GM23338 (cell line): ENCODE results near the gene PPP2R3B. TPM values are rescaled to one million over a fixed set of nuclear protein-coding genes. Genes with fewer than 3 reads are reported as not detected.
A peak's percentile ranks its signal among the peaks of the same experiment; 100 is the strongest.

Experiments
- ATAC-seq: fragments of 200-7000 bp; cut with Tn5 transposase; 3 replicates; pipeline ENCODE4 v1.9.1; 2020
- DNase-seq: peaks from one replicate; pipeline ENCODE4 v3.0.0-alpha.2; 2015; ENCODE audit warnings: low spot score
- H2AFZ ChIP-seq: fragments of 200-600 bp; sonication (generic); 2 replicates; pipeline ENCODE4 v1.8.0; 2016; ENCODE audit warnings: antibody characterized with exemption, mild to moderate bottlenecking, moderate library complexity
- H3F3A ChIP-seq: fragments of 200-600 bp; sonication (generic); replicated peaks from 2 replicates; pipeline ENCODE4 v1.8.0; 2017; ENCODE audit warnings: antibody characterized with exemption, mixed run types, low read depth
- H3K27ac ChIP-seq: fragments of 200-600 bp; sonication (generic); 2 replicates; pipeline ENCODE4 v1.6.1; 2016; ENCODE audit warnings: low read depth
- H3K27me3 ChIP-seq: fragments of 200-600 bp; sonication (generic); 2 replicates; pipeline ENCODE4 v1.8.0; 2016; ENCODE audit warnings: mild to moderate bottlenecking, mixed run types, moderate library complexity; ENCODE audit not compliant: insufficient read depth
- H3K36me3 ChIP-seq: fragments of 200-600 bp; sonication (generic); 2 replicates; pipeline ENCODE4 v1.8.0; 2016; ENCODE audit warnings: mild to moderate bottlenecking; ENCODE audit not compliant: insufficient read depth
- H3K4me1 ChIP-seq: fragments of 200-600 bp; sonication (generic); 2 replicates; pipeline ENCODE4 v1.8.0; 2016; ENCODE audit warnings: mild to moderate bottlenecking, moderate library complexity; ENCODE audit not compliant: insufficient read depth
- H3K4me2 ChIP-seq: fragments of 200-600 bp; sonication (generic); 2 replicates; pipeline ENCODE4 v1.7.1; 2017; ENCODE audit warnings: mixed run types
- H3K4me3 ChIP-seq: fragments of 200-600 bp; sonication (generic); 2 replicates; pipeline ENCODE4 v1.6.1; 2016; ENCODE audit warnings: mixed run types
- H3K79me2 ChIP-seq: fragments of 200-600 bp; sonication (generic); replicated peaks from 2 replicates; pipeline ENCODE4 v1.8.0; 2017; ENCODE audit warnings: mild to moderate bottlenecking; ENCODE audit not compliant: insufficient read depth
- H3K9me2 ChIP-seq: fragments of 200-600 bp; sonication (generic); 2 replicates; pipeline ENCODE4 v1.8.0; 2017; ENCODE audit not compliant: insufficient read depth
- H4K20me1 ChIP-seq: fragments of 200-600 bp; sonication (generic); replicated peaks from 2 replicates; pipeline ENCODE4 v1.8.0; 2017; ENCODE audit warnings: mild to moderate bottlenecking; ENCODE audit not compliant: insufficient read depth
- H3K27ac Mint-ChIP-seq: 2 replicates; pipeline ENCODE4 v1.8.0; 2020; ENCODE audit warnings: inconsistent platforms, mild to moderate bottlenecking, moderate library complexity, mixed read lengths
- H3K27me3 Mint-ChIP-seq: 3 replicates; pipeline ENCODE4 v1.8.0; 2022; ENCODE audit warnings: low read depth, mild to moderate bottlenecking, moderate library complexity, mixed read lengths, inconsistent platforms; ENCODE audit not compliant: insufficient read depth, poor library complexity
- H3K36me3 Mint-ChIP-seq: 3 replicates; pipeline ENCODE4 v1.8.0; 2021; ENCODE audit warnings: low read depth, mild to moderate bottlenecking, inconsistent platforms, moderate library complexity, mixed read lengths
- H3K4me1 Mint-ChIP-seq: 3 replicates; pipeline ENCODE4 v1.8.0; 2020; ENCODE audit warnings: mild to moderate bottlenecking, inconsistent platforms, mixed read lengths
- H3K4me3 Mint-ChIP-seq: 3 replicates; pipeline ENCODE4 v1.8.0; 2021; ENCODE audit warnings: moderate library complexity, mild to moderate bottlenecking, inconsistent platforms, mixed read lengths
- H3K9me3 Mint-ChIP-seq: 3 replicates; pipeline ENCODE4 v1.8.0; 2020; ENCODE audit warnings: moderate library complexity, mild to moderate bottlenecking, inconsistent platforms, mixed read lengths
- CREB1 ChIP-seq: fragments of 250-450 bp; sonication (Bioruptor Pico); IDR thresholded peaks from 2 replicates; pipeline ENCODE4 v1.5.0; 2020; ENCODE audit warnings: low read depth, mild to moderate bottlenecking, moderate library complexity
- EZH2 ChIP-seq: fragments of 200-600 bp; sonication (generic); IDR thresholded peaks from one replicate; pipeline ENCODE4 v1.8.0; 2017; ENCODE audit warnings: antibody characterized with exemption, mild to moderate bottlenecking, low read depth; ENCODE audit not compliant: unreplicated experiment
- EZH2phosphoT487 ChIP-seq: fragments of 200-600 bp; sonication (generic); IDR thresholded peaks from one replicate; pipeline ENCODE4 v1.8.1; 2018; ENCODE audit warnings: antibody characterized with exemption; ENCODE audit not compliant: unreplicated experiment
- JUNB ChIP-seq: IDR thresholded peaks from one replicate; pipeline ENCODE4 v1.6.1; 2016; ENCODE audit warnings: antibody characterized with exemption; ENCODE audit not compliant: unreplicated experiment
- NANOG ChIP-seq: IDR thresholded peaks from 2 replicates; pipeline ENCODE4 v1.6.1; 2016; ENCODE audit warnings: antibody characterized with exemption, borderline replicate concordance
- POLR2AphosphoS5 ChIP-seq: IDR thresholded peaks from 2 replicates; pipeline ENCODE4 v1.6.1; 2016; ENCODE audit warnings: antibody characterized with exemption, low read depth
- ZNF114 ChIP-seq: fragments of 250-450 bp; sonication (Bioruptor Pico); IDR thresholded peaks from 2 replicates; pipeline ENCODE4 v1.5.0; 2020; ENCODE audit warnings: mild to moderate bottlenecking, moderate library complexity
- polyA plus RNA-seq: library from polyadenylated mRNA; unstranded; fragments of >200 nt; fragmentation: Nextera tagmentation; extraction: Ambion mirVana; gene quantifications from 2 replicates; pipeline ENCODE4 v1.2.1, GENCODE V29; 2016
- total RNA-seq: library from RNA; depleted of rRNA; stranded (reverse); fragments of >200 nt; shearing (Covaris generic); gene quantifications from 2 replicates; pipeline ENCODE4 v1.2.3, GENCODE V29; 2014
- TF ChIP-seq, protein P1 (sequence below): IDR thresholded peaks from one replicate; pipeline ENCODE4 v1.6.1; 2018; ENCODE audit warnings: antibody characterized with exemption; ENCODE audit not compliant: unreplicated experiment
- TF ChIP-seq, protein P2 (sequence below), 2 experiments: fragments of 200-600 bp in 1 of 2; sonication (generic) in 1 of 2; conservative IDR thresholded peaks; 2 replicates each; pipeline versions ENCODE4 v1.5.1 to v1.6.1; 2016 to 2017; ENCODE audit warnings: antibody characterized with exemption in 2 of 2, low read depth in 2 of 2, mild to moderate bottlenecking in 2 of 2, moderate library complexity in 1 of 2
- TF ChIP-seq, protein P3 (sequence below): fragments of 250-450 bp; sonication (Bioruptor Pico); IDR thresholded peaks from 2 replicates; pipeline ENCODE4 v1.5.0; 2020; ENCODE audit warnings: mild to moderate bottlenecking, moderate library complexity
- TF ChIP-seq, protein P4 (sequence below): IDR thresholded peaks from 2 replicates; pipeline ENCODE4 v1.6.1; 2016; ENCODE audit warnings: antibody characterized with exemption

The PPP2R3B gene
- total and polyA plus RNA-seq, 2 experiments from 2014 or later, result 50.1 to 104 TPM

DNA sequence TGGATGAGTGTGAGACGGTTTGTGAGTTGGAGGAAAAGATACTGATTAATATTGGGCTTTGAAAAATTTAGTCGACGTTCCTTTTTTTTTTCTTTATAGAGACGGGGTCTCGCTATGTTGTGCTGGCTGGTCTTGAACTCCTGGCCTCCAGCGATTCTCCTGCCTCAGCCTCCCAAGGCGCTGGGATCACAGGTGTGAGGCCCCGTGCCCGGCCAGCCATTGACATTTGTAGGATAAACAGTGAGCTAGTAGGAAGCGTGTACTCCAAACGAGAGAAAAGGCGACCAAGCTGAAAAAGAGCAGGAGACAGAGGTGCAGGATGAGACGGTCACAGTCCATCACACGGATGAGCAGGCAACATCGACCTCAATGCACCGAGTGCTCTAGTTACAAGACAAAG lies 19.4 kb downstream of the PPP2R3B start:
- no peak overlapping the region for H3K4me3 Mint-ChIP-seq

More for the DNA sequence above, 19.4 kb downstream of the PPP2R3B start:
- ATAC-seq, result no peak
- Histone ChIP-seq H3F3A (0 out of 2 replicates have a peak, but pooled peaks cover 4% of the 10 kb centered on the region), H3K27me3 (peaks cover 4% of the 10 kb centered on the region), H3K27ac (peak overlapping the region; percentile 88), H3K36me3 (no peaks in the 10 kb centered on the region), H3K79me2 (peaks cover 54% of the 10 kb centered on the region), H3K4me3 (no peak overlapping the region), H4K20me1 (peaks cover 20% of the 10 kb centered on the region), H3K9me2 (no peaks in the 10 kb centered on the region), H3K4me1 (peaks cover 7% of the 10 kb centered on the region; the same call in 1 of the 2 replicates), H3K4me2 (no peak overlapping the region), H2AFZ (no peak overlapping the region)
- H3K9me3 Mint-ChIP-seq, result peaks cover 8% of the 10 kb centered on the region
- H3K4me1 Mint-ChIP-seq, result peaks cover 24% of the 10 kb centered on the region
- peaks cover 23% of the 10 kb centered on the region for H3K27me3 Mint-ChIP-seq
- DNase-seq, result no peak
- no peak for TF ChIP-seq EZH2phosphoT487
- no peak for TF ChIP-seq EZH2
- TF ChIP-seq POLR2AphosphoS5, result no peak
- TF ChIP-seq, protein P1, sequence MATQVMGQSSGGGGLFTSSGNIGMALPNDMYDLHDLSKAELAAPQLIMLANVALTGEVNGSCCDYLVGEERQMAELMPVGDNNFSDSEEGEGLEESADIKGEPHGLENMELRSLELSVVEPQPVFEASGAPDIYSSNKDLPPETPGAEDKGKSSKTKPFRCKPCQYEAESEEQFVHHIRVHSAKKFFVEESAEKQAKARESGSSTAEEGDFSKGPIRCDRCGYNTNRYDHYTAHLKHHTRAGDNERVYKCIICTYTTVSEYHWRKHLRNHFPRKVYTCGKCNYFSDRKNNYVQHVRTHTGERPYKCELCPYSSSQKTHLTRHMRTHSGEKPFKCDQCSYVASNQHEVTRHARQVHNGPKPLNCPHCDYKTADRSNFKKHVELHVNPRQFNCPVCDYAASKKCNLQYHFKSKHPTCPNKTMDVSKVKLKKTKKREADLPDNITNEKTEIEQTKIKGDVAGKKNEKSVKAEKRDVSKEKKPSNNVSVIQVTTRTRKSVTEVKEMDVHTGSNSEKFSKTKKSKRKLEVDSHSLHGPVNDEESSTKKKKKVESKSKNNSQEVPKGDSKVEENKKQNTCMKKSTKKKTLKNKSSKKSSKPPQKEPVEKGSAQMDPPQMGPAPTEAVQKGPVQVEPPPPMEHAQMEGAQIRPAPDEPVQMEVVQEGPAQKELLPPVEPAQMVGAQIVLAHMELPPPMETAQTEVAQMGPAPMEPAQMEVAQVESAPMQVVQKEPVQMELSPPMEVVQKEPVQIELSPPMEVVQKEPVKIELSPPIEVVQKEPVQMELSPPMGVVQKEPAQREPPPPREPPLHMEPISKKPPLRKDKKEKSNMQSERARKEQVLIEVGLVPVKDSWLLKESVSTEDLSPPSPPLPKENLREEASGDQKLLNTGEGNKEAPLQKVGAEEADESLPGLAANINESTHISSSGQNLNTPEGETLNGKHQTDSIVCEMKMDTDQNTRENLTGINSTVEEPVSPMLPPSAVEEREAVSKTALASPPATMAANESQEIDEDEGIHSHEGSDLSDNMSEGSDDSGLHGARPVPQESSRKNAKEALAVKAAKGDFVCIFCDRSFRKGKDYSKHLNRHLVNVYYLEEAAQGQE, result no peak
- no peak for TF ChIP-seq CREB1 (CRISPR knock-in tag)
- no peak for TF ChIP-seq ZNF114 (CRISPR knock-in tag)
- TF ChIP-seq, protein P2, sequence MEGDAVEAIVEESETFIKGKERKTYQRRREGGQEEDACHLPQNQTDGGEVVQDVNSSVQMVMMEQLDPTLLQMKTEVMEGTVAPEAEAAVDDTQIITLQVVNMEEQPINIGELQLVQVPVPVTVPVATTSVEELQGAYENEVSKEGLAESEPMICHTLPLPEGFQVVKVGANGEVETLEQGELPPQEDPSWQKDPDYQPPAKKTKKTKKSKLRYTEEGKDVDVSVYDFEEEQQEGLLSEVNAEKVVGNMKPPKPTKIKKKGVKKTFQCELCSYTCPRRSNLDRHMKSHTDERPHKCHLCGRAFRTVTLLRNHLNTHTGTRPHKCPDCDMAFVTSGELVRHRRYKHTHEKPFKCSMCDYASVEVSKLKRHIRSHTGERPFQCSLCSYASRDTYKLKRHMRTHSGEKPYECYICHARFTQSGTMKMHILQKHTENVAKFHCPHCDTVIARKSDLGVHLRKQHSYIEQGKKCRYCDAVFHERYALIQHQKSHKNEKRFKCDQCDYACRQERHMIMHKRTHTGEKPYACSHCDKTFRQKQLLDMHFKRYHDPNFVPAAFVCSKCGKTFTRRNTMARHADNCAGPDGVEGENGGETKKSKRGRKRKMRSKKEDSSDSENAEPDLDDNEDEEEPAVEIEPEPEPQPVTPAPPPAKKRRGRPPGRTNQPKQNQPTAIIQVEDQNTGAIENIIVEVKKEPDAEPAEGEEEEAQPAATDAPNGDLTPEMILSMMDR (conservative IDR thresholded peaks at IDR 0.05; ENCODE audit: low read depth in 2 of 2), result no peak
- TF ChIP-seq, protein P3, sequence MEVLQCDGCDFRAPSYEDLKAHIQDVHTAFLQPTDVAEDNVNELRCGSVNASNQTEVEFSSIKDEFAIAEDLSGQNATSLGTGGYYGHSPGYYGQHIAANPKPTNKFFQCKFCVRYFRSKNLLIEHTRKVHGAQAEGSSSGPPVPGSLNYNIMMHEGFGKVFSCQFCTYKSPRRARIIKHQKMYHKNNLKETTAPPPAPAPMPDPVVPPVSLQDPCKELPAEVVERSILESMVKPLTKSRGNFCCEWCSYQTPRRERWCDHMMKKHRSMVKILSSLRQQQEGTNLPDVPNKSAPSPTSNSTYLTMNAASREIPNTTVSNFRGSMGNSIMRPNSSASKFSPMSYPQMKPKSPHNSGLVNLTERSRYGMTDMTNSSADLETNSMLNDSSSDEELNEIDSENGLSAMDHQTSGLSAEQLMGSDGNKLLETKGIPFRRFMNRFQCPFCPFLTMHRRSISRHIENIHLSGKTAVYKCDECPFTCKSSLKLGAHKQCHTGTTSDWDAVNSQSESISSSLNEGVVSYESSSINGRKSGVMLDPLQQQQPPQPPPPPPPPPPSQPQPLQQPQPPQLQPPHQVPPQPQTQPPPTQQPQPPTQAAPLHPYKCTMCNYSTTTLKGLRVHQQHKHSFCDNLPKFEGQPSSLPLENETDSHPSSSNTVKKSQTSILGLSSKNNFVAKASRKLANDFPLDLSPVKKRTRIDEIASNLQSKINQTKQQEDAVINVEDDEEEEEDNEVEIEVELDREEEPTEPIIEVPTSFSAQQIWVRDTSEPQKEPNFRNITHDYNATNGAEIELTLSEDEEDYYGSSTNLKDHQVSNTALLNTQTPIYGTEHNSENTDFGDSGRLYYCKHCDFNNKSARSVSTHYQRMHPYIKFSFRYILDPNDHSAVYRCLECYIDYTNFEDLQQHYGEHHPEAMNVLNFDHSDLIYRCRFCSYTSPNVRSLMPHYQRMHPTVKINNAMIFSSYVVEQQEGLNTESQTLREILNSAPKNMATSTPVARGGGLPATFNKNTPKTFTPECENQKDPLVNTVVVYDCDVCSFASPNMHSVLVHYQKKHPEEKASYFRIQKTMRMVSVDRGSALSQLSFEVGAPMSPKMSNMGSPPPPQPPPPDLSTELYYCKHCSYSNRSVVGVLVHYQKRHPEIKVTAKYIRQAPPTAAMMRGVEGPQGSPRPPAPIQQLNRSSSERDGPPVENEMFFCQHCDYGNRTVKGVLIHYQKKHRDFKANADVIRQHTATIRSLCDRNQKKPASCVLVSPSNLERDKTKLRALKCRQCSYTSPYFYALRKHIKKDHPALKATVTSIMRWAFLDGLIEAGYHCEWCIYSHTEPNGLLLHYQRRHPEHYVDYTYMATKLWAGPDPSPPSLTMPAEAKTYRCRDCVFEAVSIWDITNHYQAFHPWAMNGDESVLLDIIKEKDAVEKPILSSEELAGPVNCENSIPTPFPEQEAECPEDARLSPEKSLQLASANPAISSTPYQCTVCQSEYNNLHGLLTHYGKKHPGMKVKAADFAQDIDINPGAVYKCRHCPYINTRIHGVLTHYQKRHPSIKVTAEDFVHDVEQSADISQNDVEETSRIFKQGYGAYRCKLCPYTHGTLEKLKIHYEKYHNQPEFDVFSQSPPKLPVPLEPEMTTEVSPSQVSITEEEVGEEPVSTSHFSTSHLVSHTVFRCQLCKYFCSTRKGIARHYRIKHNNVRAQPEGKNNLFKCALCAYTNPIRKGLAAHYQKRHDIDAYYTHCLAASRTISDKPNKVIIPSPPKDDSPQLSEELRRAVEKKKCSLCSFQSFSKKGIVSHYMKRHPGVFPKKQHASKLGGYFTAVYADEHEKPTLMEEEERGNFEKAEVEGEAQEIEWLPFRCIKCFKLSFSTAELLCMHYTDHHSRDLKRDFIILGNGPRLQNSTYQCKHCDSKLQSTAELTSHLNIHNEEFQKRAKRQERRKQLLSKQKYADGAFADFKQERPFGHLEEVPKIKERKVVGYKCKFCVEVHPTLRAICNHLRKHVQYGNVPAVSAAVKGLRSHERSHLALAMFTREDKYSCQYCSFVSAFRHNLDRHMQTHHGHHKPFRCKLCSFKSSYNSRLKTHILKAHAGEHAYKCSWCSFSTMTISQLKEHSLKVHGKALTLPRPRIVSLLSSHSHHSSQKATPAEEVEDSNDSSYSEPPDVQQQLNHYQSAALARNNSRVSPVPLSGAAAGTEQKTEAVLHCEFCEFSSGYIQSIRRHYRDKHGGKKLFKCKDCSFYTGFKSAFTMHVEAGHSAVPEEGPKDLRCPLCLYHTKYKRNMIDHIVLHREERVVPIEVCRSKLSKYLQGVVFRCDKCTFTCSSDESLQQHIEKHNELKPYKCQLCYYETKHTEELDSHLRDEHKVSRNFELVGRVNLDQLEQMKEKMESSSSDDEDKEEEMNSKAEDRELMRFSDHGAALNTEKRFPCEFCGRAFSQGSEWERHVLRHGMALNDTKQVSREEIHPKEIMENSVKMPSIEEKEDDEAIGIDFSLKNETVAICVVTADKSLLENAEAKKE (CRISPR knock-in tag), result no peak
- no peak for TF ChIP-seq JUNB
- no peak for TF ChIP-seq NANOG
- TF ChIP-seq, protein P4, sequence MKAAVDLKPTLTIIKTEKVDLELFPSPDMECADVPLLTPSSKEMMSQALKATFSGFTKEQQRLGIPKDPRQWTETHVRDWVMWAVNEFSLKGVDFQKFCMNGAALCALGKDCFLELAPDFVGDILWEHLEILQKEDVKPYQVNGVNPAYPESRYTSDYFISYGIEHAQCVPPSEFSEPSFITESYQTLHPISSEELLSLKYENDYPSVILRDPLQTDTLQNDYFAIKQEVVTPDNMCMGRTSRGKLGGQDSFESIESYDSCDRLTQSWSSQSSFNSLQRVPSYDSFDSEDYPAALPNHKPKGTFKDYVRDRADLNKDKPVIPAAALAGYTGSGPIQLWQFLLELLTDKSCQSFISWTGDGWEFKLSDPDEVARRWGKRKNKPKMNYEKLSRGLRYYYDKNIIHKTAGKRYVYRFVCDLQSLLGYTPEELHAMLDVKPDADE, result no peak
- H3K36me3 Mint-ChIP-seq, result peaks cover 18% of the 10 kb centered on the region
- H3K27ac Mint-ChIP-seq, result no peak overlapping the region
